Small intestine (tissue), 7 donors: Measurements from ENCODE around the gene ANKLE1. TPM values are rescaled to one million over a fixed set of nuclear protein-coding genes. Genes with fewer than 3 reads are reported as not detected.

Experiments used
- DNase-seq, 2 donors: peaks; one replicate each; pipeline versions ENCODE4 v3.0.0 to v3.0.0-alpha.2; 2013
- FAIRE-seq: peaks from 2 replicates; lab custom pipeline; 2012; peaks lifted over from hg19 to GRCh38; lab: Jason Lieb, UNC
- H3K27ac ChIP-seq, 3 donors: one replicate each; pipeline ENCODE4 v1.5.1; 2013; ENCODE audit warnings: low read length in 2 of 3, mild to moderate bottlenecking in 2 of 3, control low read depth in 1 of 3, inconsistent platforms in 1 of 3, low read depth in 1 of 3, moderate library complexity in 1 of 3
- H3K27me3 ChIP-seq, 3 donors: one replicate each; pipeline ENCODE4 v1.6.1; 2013; ENCODE audit warnings: low read length in 3 of 3, inconsistent platforms in 1 of 3; ENCODE audit not compliant: control insufficient read depth in 3 of 3, insufficient read depth in 3 of 3
- H3K36me3 ChIP-seq, 3 donors: one replicate each; pipeline ENCODE4 v1.6.1; 2013; ENCODE audit warnings: low read length in 3 of 3, inconsistent platforms in 1 of 3, low read depth in 1 of 3, mild to moderate bottlenecking in 1 of 3, moderate library complexity in 1 of 3; ENCODE audit not compliant: control insufficient read depth in 3 of 3, insufficient read depth in 2 of 3
- H3K4me1 ChIP-seq, 3 donors: one replicate each; pipeline ENCODE4 v1.6.1; 2013; ENCODE audit warnings: low read length in 2 of 3, inconsistent platforms in 1 of 3, low read depth in 1 of 3, mild to moderate bottlenecking in 1 of 3, moderate library complexity in 1 of 3; ENCODE audit not compliant: control insufficient read depth in 3 of 3, insufficient read depth in 2 of 3
- H3K4me3 ChIP-seq, 3 donors: one replicate each; pipeline ENCODE4 v1.5.1; 2013; ENCODE audit warnings: low read length in 3 of 3, control low read depth in 1 of 3, inconsistent platforms in 1 of 3, low read depth in 1 of 3, mild to moderate bottlenecking in 1 of 3, moderate library complexity in 1 of 3
- H3K9me3 ChIP-seq, 2 donors: one replicate each; pipeline ENCODE4 v1.6.1; 2013; ENCODE audit warnings: low read depth in 1 of 2, low read length in 1 of 2; ENCODE audit not compliant: control insufficient read depth in 2 of 2, insufficient read depth in 1 of 2
- WGBS, 3 donors: extraction: QIAGEN DNeasy Blood & Tissue Kit; methylation state at CpG; one replicate each; pipeline ENCODE4 v1.1.7; 2013; 5-methylcytosine and 5-hydroxymethylcytosine counted together
- polyA plus RNA-seq, 4 donors: library from polyadenylated mRNA; stranded (reverse) in 3 of 4; unstranded in 1 of 4; fragments of 200-250 nt in 3 of 4; fragments of 120-200 nt in 1 of 4; gene quantifications; one replicate each; pipeline versions ENCODE4 v1.2.1 to v1.2.3, GENCODE V29; 2013
- donor health status: healthy with polysubstance abuse.
- donor health status: control.
- donor health status: control.
- donor health status: Bipolar disorder and iron deficiency.
- donor health status: healthy.

ANKLE1 gene
- polyA plus RNA-seq, 4 donors: 0.15 to 0.71 (median 0.22) TPM; not detected in 1

GRCh38 chr19:17326595-17326966 lies 44.9 kb downstream of the ANKLE1 start:
- Histone ChIP-seq H3K9me3 (no peaks in the 10 kb centered on the region), H3K36me3 (peaks cover 0 to 36% (median 2%) of the 10 kb centered on the region in 3 donors), H3K27me3 (peaks cover 0 to 15% (median 0%) of the 10 kb centered on the region in 3 donors), H3K4me1 (peaks cover 0 to 16% (median 5%) of the 10 kb centered on the region in 3 donors), H3K27ac (no peak overlapping the region), H3K4me3 (no peak overlapping the region)
- WGBS, 3 donors: 79 to 89% (median 80%) methylated on average over 11 of the region's 11 CpGs
- DNase-seq: no peak
- FAIRE-seq: no peak

GRCh38 chr19:17327068-17327653 lies 45.5 kb downstream of the ANKLE1 start:
- no peak for DNase-seq
- Histone ChIP-seq H3K36me3 (peaks cover 0 to 31% (median 0%) of the 10 kb centered on the region in 3 donors), H3K27ac (no peak overlapping the region), H3K27me3 (peaks cover 0 to 15% (median 0%) of the 10 kb centered on the region in 3 donors), H3K9me3 (no peaks in the 10 kb centered on the region), H3K4me3 (no peak overlapping the region), H3K4me1 (peaks cover 0 to 16% (median 5%) of the 10 kb centered on the region in 3 donors)
- no peak for FAIRE-seq
- 89 to 92% (median 91%) methylated on average over 27 of the region's 27 CpGs for WGBS, 3 donors

GRCh38 chr19:17327654-17328516 lies 46.2 kb downstream of the ANKLE1 start:
- WGBS, 3 donors: 11 to 24% (median 21%) methylated on average over 47 to 64 of the region's 64 CpGs
- Histone ChIP-seq H3K4me3 (peak overlapping the region; percentile 32 to 65 (median 50)), H3K27me3 (peaks cover 0 to 15% (median 0%) of the 10 kb centered on the region in 3 donors), H3K27ac (peak overlapping the region in 2 of 3 donors; percentile 25 to 71), H3K36me3 (peaks cover 0 to 26% (median 0%) of the 10 kb centered on the region in 3 donors), H3K4me1 (peaks cover 0 to 16% (median 5%) of the 10 kb centered on the region in 3 donors), H3K9me3 (no peaks in the 10 kb centered on the region)
- DNase-seq: peak; percentile 86 to 87
- no peak for FAIRE-seq

GRCh38 chr19:17328517-17329365 lies 47.0 kb downstream of the ANKLE1 start:
- 3 to 8% (median 8%) methylated on average over 54 to 94 of the region's 94 CpGs for WGBS, 3 donors
- no peak for FAIRE-seq
- H3K4me1 ChIP-seq: peaks cover under 1 to 17% (median 5%) of the 10 kb centered on the region in 3 donors
- peak overlapping the region in 2 of 3 donors; percentile 25 to 71 for H3K27ac ChIP-seq
- peak in 1 of 2 donors; percentile 44 for DNase-seq
- H3K4me3 ChIP-seq: peak overlapping the region; percentile 32 to 65 (median 50)
- peaks cover 0 to 17% (median 0%) of the 10 kb centered on the region in 3 donors for H3K27me3 ChIP-seq
- no peaks in the 10 kb centered on the region for H3K9me3 ChIP-seq
- peaks cover 0 to 27% (median 0%) of the 10 kb centered on the region in 3 donors for H3K36me3 ChIP-seq

GRCh38 chr19:17329366-17330261 lies 47.9 kb downstream of the ANKLE1 start:
- FAIRE-seq (no peak), DNase-seq (no peak)
- H3K4me1 ChIP-seq: peaks cover 3 to 21% (median 5%) of the 10 kb centered on the region in 3 donors
- no peaks in the 10 kb centered on the region for H3K9me3 ChIP-seq
- no peak overlapping the region for H3K27ac ChIP-seq
- WGBS, 3 donors: 32 to 54% (median 42%) methylated on average over 48 to 51 of the region's 51 CpGs
- H3K4me3 ChIP-seq: peak overlapping the region in 1 of 3 donors; percentile 65
- H3K36me3 ChIP-seq: peaks cover 0 to 26% (median 0%) of the 10 kb centered on the region in 3 donors
- H3K27me3 ChIP-seq: peaks cover 0 to 21% (median 0%) of the 10 kb centered on the region in 3 donors

DNA sequence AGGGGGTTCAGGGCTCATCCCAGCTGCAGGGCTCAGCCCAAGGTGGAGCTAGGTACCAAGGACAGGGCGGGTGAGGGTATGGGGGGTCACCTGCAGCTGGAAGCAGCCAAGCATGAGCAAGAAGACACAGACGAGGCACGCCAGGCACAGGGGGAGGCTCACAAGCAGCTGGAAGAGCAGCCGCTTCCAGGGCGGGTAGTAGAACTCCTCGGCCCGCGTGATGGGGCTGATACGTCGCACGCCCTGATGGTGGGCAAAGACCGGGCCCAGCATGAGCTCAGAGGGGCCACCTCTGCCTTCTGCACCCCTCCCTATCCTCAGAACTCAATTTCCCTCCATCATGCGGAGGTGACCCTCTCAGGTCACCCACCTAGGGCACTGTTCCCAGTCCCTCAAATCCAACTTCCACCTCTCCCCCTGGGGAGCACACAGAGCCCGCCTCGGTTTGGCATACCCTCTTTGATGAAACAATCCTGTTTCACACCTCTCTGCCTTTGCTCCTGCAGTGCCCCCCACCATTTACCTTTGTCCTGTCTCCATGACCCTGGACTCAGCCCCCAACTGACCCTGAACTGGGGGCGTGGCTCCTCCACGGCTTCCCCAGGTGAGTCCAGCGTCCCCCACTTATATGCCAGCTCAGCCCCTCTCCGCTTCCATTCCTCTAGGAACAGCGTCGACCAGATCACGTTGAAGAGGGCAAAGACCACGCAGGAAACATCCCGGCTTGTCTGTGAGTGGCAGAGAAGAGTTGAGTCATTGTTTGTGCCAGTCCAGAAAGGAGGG lies 48.8 kb downstream of the ANKLE1 start:
- FAIRE-seq: no peak
- no peak for DNase-seq
- no peak overlapping the region for H3K4me3 ChIP-seq
- no peaks in the 10 kb centered on the region for H3K9me3 ChIP-seq
- no peak overlapping the region for H3K27ac ChIP-seq
- peaks cover 0 to 21% (median 0%) of the 10 kb centered on the region in 3 donors for H3K36me3 ChIP-seq
- peaks cover 3 to 26% (median 8%) of the 10 kb centered on the region in 3 donors for H3K4me1 ChIP-seq
- WGBS, 3 donors: 67 to 85% (median 72%) methylated on average over 24 of the region's 24 CpGs
- H3K27me3 ChIP-seq: peaks cover 0 to 21% (median 0%) of the 10 kb centered on the region in 3 donors

DNA sequence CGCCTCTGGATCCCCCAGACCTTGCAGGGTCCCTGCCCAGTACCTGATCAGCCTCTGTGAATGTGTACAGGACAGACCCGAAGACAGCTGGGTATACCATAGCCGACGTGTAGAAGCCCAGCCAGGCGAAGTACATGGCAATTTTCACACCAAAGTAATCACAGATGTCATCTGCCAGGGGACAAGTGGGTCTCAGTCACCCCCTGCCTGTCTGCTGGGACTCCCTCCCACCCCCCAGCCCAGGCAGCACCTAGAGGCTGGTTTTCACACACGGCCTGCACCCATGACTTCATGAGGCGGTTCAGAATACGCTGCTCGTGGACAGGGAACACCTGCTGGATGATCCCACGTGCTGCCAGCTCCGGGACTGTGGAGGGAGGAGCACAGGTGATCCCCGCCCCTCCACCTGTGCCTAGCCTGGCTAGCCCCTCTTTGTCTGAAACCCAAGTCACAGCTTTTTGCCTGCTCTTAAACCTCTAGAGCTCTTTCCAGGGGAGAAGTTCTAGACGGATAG lies 49.4 kb downstream of the ANKLE1 start:
- Histone ChIP-seq H3K27me3 (peaks cover 0 to 21% (median 0%) of the 10 kb centered on the region in 3 donors), H3K36me3 (peaks cover 0 to 21% (median 0%) of the 10 kb centered on the region in 3 donors), H3K4me3 (no peak overlapping the region), H3K27ac (no peak overlapping the region), H3K4me1 (peaks cover 3 to 27% (median 8%) of the 10 kb centered on the region in 3 donors), H3K9me3 (no peaks in the 10 kb centered on the region)
- WGBS, 3 donors: 30 to 71% (median 45%) methylated on average over 13 of the region's 13 CpGs
- FAIRE-seq (no peak), DNase-seq (no peak)
